HG03442 (cell line): Measurements from ENCODE around the gene RAPGEFL1.
"Not testable (repeated sequence)": the region's sequence is repeated elsewhere in the genome, so short reads cannot be mapped to it uniquely, and the experiment has no call there.

Source experiments
- ATAC-seq: cut with Tn5 transposase; IDR thresholded peaks from one replicate; pipeline ENCODE4 v1.9.1; 2021; ENCODE audit warnings: mild to moderate bottlenecking, moderate library complexity; ENCODE audit not compliant: unreplicated experiment

Gene RAPGEFL1

DNA sequence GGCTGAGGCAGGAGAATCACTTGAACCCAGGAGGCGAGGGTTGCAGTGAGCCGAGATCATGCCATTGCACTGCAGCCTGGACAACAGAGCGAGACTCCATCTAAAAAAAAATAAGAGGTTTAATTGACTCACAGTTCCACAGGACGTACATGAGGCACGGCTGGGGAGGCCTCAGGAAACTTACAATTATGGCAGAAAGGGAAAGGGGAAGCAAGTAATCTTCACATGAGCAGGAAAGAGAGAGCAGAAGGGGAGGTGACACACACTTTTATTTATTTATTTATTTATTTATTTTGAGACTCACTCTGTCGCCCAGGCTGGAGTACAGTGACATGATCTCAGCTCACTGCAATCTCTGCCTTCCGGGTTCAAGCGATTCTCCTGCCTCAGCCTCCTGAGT lies 28.9 kb downstream of the RAPGEFL1 start:
- not testable (repeated sequence) for ATAC-seq

GRCh38 chr17:40209404-40210093 lies 32.3 kb downstream of the RAPGEFL1 start:
- ATAC-seq = no peak

GRCh38 chr17:40213914-40214313 lies 36.6 kb downstream of the RAPGEFL1 start:
- ATAC-seq = not testable (repeated sequence)

DNA sequence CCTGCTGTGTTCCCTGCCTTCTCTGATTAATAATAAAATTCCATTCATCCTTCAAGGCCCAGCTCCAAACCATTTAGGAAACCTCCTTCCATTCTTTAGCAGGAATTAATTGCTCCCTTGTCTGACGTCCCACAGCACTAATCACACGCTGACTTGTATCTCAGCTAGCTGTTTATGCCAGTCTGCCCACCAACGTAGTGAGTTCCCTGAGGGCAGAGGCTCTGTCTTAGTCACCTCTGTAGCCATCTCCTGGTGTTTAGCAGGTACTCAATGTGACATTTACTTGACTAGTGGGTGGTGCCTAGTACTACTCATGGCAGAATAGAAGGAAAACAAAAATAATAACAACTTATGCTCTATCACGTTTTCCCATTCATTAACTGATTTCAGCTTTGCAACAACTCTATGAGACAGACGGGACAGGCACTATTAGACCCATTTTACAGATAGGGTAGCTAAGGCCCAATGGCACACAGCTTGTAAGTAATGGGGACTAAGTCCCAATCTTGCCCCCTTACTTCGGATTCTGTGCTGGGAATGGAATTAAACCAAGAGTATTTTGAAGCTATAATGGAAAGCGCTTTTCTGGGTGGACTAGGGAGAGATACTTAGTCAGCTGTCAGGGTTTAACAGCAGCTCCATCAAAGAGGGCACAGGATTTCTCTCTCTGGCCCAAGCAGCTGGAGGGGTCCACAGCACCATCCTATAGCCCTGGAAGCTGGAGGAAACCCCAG lies 40.9 kb downstream of the RAPGEFL1 start:
- no peak for ATAC-seq

GRCh38 chr17:40218740-40219593 lies 41.7 kb downstream of the RAPGEFL1 start, which contains the start of gene WIPF2:
Gene WIPF2, plus strand, starts transcription at chr17:40219304. Its CDS starts 37,156 bp downstream, at chr17:40256460.
- peak; percentile 92 for ATAC-seq

GRCh38 chr17:40219594-40220338 lies 42.5 kb downstream of the RAPGEFL1 start:
- peak; percentile 3 for ATAC-seq

DNA sequence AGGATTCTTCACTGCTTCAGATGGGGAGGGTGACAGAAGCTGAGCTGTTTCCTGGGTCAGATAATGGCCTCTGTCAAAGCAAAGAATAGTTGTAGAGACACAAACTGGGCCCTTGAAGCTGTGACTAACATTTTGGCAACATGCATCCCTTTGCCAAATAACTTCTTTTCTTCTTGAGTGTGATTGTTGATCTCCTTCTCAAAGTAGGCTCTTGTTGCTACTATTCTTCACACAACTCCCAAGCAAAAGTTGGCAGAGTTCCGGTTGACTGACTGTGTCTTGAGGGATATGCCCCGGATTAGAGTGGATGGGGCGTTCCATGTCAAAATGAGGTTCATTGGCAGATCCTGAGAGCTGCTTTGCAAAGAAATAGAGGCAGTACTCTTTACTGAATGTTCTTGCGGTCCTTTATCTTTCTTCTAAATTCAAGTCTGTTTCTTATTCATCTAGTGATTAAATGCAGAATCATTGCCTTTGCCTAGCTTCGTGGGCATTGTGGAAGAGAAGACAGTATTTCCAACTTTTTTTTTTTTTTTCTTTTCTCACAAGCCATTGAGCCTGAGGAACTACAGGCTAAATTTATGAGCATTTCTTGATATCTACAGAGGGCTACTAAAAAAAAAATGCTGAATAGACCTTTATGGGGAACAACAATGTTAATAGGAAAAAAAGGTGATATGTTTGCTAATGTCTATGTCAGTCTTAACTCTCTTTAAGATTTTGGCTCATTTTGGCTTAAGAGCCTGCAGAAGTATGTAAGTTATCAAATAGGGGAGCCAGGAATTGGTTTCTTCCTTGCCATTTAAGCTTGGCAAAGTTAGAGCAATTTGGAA lies 47.7 kb downstream of the RAPGEFL1 start:
- no peak for ATAC-seq

DNA sequence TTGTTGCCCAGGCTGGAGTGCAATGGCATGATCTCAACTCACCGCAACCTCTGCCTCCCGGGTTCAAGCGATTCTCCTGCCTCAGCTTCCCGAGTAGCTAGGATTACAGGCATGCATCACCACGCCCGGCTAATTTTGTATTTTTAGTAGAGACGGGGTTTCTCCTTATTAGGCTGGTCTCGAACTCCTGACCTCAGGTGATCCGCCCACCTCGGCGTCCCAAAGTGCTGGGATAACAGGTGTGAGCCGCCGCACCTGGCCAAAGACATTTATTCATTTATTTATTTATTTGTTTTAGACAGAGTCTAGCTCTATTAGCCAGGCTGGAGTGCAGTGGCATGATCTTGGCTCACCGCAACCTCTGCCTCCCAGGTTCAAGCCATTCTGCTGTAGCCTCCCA lies 51.9 kb downstream of the RAPGEFL1 start:
- not testable (repeated sequence) for ATAC-seq

DNA sequence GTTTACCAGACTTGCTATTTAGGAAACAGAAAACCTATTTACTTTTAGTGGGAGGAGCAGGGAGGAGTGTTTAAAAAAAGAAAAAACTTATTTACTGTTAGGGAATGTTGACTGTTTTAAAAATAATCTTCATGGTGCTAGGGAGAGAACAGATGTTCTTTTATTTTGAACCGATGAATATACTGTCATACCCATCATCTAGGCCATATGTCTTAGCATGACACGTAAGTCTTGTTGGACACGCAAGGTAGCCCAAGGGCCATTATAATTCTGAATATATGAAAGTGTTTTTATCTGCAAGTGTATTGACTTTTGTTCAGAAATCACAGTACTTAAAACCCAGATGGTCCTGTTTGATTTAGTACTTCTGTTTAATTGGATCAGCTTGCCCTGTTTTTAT lies 53.4 kb downstream of the RAPGEFL1 start:
- no peak for ATAC-seq

DNA sequence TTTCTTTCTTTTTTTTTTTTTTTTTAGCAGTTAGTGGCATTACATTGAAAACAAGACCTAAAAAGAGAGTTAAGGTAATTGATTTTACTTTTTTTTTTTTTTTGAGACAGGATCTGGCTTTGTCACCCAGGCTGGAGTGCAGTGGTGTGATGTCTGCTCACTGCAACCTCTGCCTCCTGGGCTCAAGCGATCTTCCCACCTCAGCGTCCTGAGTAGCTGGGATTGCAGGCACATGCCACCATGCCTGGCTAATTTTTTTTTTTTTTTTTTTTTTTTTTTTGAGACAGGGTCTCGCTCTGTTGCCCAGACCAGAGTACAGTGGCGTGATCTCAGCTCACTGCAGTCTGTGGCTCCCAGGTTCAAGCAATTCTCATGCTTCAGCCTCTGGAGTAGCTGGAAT lies 54.7 kb downstream of the RAPGEFL1 start:
- not testable (repeated sequence) for ATAC-seq

DNA sequence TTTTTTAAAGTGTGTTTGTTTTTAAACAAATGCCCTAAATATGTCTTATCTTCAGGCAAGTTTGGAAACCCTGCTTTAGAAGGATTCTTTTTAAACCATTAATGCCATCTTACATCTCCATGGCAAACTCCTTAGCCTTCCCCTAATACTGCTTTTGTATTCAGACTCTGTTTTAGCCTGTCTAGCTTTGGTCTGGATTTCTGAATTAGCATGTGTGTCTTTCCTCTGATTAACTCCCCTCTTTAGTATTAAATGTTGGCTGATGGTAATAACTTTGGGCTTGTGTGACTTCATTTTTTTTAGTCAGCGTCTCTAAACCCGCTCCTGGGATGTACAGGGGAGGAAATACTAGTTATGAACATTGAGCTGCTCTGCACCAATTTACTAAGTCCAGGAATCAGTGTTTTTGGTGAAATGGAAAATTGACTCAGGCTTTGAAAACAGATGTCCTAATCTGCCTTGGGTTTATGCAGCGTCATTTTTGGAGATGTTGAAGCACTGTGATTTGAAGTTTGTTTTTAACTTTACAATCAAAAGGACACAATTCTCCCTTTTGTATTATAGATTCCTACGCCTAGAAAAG lies 64.1 kb downstream of the RAPGEFL1 start:
- no peak for ATAC-seq

DNA sequence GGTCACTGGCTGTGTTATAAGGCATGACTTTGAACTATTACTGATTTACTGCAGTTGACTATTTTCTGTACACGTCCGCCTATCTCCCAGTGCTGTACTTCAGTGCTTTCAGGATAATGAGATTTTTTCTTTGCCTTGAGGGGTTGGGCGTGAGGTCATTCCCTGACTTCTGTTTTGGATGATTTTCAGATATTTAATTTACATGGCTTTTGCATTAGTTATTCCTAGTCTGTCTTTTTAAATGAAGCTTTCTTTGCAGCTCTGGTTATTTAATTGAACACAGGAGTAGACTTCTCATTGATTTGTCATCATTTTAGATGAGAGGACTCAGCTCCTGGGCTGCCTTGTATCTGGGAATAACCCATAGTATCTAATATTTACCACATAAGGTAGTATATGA lies 65.5 kb downstream of the RAPGEFL1 start:
- no peak for ATAC-seq

GRCh38 chr17:40243761-40244160 lies 66.5 kb downstream of the RAPGEFL1 start:
- ATAC-seq = no peak

DNA sequence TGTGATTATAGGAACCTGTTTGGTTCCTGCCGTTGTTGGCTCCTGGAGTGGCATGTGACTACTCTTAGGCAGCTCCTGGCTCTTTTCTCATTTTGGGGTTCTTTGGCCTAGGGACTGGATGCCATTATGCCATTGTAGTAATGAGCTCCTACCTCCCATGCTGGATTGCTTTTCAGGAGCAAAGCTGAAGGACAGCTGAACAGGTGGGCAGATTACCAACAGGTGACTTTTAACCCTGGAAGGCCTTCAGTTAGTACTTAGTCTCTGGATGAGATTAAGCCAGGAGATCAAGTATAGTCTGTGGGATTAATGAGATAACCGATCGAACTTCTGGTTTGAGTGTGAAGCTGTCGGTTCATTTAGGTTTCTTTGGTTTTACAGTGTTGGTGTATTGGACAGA lies 67.0 kb downstream of the RAPGEFL1 start:
- ATAC-seq = no peak
